ENCODE measurements around the gene HS1BP3.

Gene HS1BP3

GRCh38 chr2:20662308-20662937, 11.5 kb upstream of the HS1BP3 start:
- DNase-seq = no peak

- peak; percentile 11 for DNase-seq
Observed at GRCh38 chr2:20661421-20662307, 10.8 kb upstream of the HS1BP3 start.

- no peak for DNase-seq
Observed at GRCh38 chr2:20660506-20661420, 9.9 kb upstream of the HS1BP3 start.

- DNase-seq = no peak
Observed at GRCh38 chr2:20657522-20658235, 6.8 kb upstream of the HS1BP3 start.

GRCh38 chr2:20656561-20656960, 5.7 kb upstream of the HS1BP3 start:
- DNase-seq = no peak

GRCh38 chr2:20654535-20654813, 3.6 kb upstream of the HS1BP3 start:
- DNase-seq = no peak

- DNase-seq = no peak
Observed at GRCh38 chr2:20653695-20654534, 3.0 kb upstream of the HS1BP3 start.

GRCh38 chr2:20652673-20653575, 2.0 kb upstream of the HS1BP3 start:
- no peak for DNase-seq

GRCh38 chr2:20652141-20652540, 1.2 kb upstream of the HS1BP3 start:
- DNase-seq = no peak

- DNase-seq = no peak
Observed at GRCh38 chr2:20651731-20652099, 817 bp upstream of the HS1BP3 start.

GRCh38 chr2:20650393-20650876, 463 bp downstream of the HS1BP3 start:
- DNase-seq = no peak

GRCh38 chr2:20649976-20650375, 922 bp downstream of the HS1BP3 start:
- DNase-seq = no peak

GRCh38 chr2:20649576-20649975, 1.3 kb downstream of the HS1BP3 start:
- no peak for DNase-seq

GRCh38 chr2:20648831-20649230, 2.1 kb downstream of the HS1BP3 start:
- DNase-seq = no peak

- no peak for DNase-seq
Observed at GRCh38 chr2:20648206-20648605, 2.7 kb downstream of the HS1BP3 start.

- no peak for DNase-seq
Observed at GRCh38 chr2:20647738-20648137, 3.2 kb downstream of the HS1BP3 start.

- DNase-seq = no peak
Observed at GRCh38 chr2:20647211-20647610, 3.7 kb downstream of the HS1BP3 start.

- no peak for DNase-seq
Observed at GRCh38 chr2:20646446-20646845, 4.5 kb downstream of the HS1BP3 start.

GRCh38 chr2:20645761-20646160, 5.1 kb downstream of the HS1BP3 start:
- no peak for DNase-seq

GRCh38 chr2:20645301-20645701, 5.6 kb downstream of the HS1BP3 start:
- no peak for DNase-seq

- no peak for DNase-seq
Observed at GRCh38 chr2:20643826-20644225, 7.1 kb downstream of the HS1BP3 start.

Data from GOT3 (cell line).